ENCODE results near the gene QDPR.

The QDPR gene

GRCh38 chr4:17511950-17512795 is at the start of gene QDPR:
Gene QDPR (minus strand): TSS chr4:17512090. CDS start chr4:17512054, 36 bp downstream.
- peak; percentile 28 for TF ChIP-seq CTCF (IDR thresholded peaks at IDR 0.05; ENCODE audit: low read depth, low read length)
- in situ Hi-C loops (cut with HindIII; ENCODE audit: low sequenced_read_pairs): no loop called here
- H3K4me3 ChIP-seq (ENCODE audit: low read depth, low read length): peak within 1 kb of the TSS; percentile 69
- peak; percentile 69 for DNase-seq (ENCODE audit: low read depth, low spot score)

- peak; percentile 13 for DNase-seq (ENCODE audit: low read depth, low spot score)
- in situ Hi-C loops (cut with HindIII; ENCODE audit: low sequenced_read_pairs): no loop called here
- H3K4me3 ChIP-seq (ENCODE audit: low read depth, low read length): no peak overlapping the region
- no peak for TF ChIP-seq CTCF (IDR thresholded peaks at IDR 0.05; ENCODE audit: low read depth, low read length)
Observed at GRCh38 chr4:17561195-17561909, 49.5 kb upstream of the QDPR start.

- no peak for TF ChIP-seq CTCF (IDR thresholded peaks at IDR 0.05; ENCODE audit: low read depth, low read length)
- in situ Hi-C loops (cut with HindIII; ENCODE audit: low sequenced_read_pairs): no loop called here
- DNase-seq (ENCODE audit: low read depth, low spot score): no peak
- H3K4me3 ChIP-seq (ENCODE audit: low read depth, low read length): no peak overlapping the region
Observed at GRCh38 chr4:17560065-17560673, 48.3 kb upstream of the QDPR start.

GRCh38 chr4:17559709-17560048 is 47.8 kb upstream of the QDPR start:
- in situ Hi-C loops (cut with HindIII; ENCODE audit: low sequenced_read_pairs): no loop called here
- no peak for TF ChIP-seq CTCF (IDR thresholded peaks at IDR 0.05; ENCODE audit: low read depth, low read length)
- DNase-seq (ENCODE audit: low read depth, low spot score): no peak
- no peak overlapping the region for H3K4me3 ChIP-seq (ENCODE audit: low read depth, low read length)

GRCh38 chr4:17558941-17559708 is 47.2 kb upstream of the QDPR start:
- H3K4me3 ChIP-seq (ENCODE audit: low read depth, low read length): no peak overlapping the region
- in situ Hi-C loops (cut with HindIII; ENCODE audit: low sequenced_read_pairs): no loop called here

More at GRCh38 chr4:17558941-17559708, 47.2 kb upstream of the QDPR start:
- no peak for DNase-seq (ENCODE audit: low read depth, low spot score)
- TF ChIP-seq CTCF (IDR thresholded peaks at IDR 0.05; ENCODE audit: low read depth, low read length): no peak

Data from astrocyte of the spinal cord (primary cell).